GM18519 (cell line): Measurements from ENCODE around the gene SLC16A12.

ENCODE experiments used
- ATAC-seq: cut with Tn5 transposase; IDR thresholded peaks from one replicate; pipeline ENCODE4 v1.9.1; 2021; ENCODE audit warnings: mild to moderate bottlenecking, moderate library complexity; ENCODE audit not compliant: unreplicated experiment, low FRiP score

SLC16A12 gene, protein sequence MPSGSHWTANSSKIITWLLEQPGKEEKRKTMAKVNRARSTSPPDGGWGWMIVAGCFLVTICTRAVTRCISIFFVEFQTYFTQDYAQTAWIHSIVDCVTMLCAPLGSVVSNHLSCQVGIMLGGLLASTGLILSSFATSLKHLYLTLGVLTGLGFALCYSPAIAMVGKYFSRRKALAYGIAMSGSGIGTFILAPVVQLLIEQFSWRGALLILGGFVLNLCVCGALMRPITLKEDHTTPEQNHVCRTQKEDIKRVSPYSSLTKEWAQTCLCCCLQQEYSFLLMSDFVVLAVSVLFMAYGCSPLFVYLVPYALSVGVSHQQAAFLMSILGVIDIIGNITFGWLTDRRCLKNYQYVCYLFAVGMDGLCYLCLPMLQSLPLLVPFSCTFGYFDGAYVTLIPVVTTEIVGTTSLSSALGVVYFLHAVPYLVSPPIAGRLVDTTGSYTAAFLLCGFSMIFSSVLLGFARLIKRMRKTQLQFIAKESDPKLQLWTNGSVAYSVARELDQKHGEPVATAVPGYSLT

DNA sequence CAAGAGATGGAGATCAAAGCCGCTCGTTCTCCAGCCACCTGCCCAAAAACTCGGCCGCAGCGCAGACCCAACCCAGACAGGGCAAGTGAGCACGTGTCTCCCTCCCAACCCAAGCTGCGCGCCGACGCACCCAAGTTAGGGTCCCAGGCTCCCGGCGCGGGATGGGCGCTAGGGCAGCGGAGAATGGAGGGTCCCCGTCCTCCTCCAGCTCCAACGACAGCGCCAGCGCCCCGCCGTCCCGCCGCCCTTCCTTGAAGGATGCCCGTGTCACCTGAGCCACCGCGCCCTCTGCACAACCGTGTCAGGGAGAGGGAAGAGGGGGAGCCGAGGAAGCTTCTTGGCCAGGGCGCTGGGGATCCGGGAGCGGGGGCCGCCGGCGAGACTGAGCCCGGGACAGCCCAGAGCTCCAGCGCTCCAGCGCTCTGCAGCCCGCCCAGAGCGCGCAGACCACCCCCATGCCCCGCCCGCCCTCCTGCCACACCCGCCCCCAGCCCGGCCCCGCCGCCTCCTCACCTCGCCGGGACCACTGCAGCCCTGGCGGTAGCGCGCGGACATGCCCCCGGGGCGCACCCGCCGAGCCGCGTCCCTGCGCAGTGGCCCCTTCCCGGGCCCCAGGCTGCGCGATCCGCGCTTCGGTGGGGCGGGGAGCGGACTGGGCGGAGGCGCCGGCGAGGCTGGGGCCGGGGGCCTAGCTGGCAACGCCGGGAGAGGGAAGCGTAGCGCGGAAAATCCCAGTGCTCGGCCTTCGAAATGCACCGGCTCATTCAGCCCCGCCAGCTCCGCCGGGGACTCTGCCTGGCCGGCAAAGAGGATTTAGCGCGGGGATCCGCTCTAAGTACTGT, at the start of gene SLC16A12:
Gene SLC16A12, minus strand, starts transcription at position 424 of the 842 bp plus-strand sequence. CDS start 73,016 bp downstream, outside the sequence.
- ATAC-seq = no peak

DNA sequence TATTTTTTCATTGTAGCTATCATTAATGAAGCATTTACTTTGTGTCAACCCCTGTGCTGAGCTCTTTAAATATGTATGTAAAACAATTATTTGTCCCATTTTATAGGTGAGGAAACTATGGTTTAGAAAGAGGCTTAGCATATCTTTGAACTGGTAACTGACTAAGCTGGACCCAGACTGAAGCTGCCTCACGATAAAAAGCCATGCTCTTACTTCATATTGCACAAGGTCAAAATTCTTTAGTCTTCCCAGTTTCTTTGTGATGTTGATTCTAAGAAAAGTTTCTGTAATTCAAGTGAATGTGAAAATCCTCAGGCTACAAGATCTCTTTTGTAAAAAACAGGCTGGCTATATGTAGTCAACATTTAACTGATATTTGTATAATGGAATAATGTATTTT, 46.6 kb upstream of the SLC16A12 start:
- ATAC-seq = no peak

DNA sequence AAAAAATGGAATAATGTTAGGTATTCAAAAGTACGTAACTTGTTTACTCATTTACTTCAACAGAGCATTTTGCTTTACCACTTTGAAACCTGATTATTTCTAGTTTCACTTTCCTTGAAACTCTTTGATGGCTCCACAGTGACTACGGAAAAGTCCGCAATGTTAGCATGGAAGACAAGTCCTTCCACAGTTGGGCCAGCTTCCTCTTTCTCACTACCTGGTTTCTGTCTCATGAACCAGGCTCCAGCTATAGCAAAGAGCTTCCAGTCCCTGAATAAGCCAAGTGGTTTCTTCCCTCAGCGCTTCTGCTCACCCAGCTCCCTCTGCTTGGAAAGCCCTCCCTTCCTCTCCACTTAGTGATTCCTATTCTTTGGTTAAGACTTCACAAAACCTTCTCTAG, 44.8 kb upstream of the SLC16A12 start:
- no peak for ATAC-seq

DNA sequence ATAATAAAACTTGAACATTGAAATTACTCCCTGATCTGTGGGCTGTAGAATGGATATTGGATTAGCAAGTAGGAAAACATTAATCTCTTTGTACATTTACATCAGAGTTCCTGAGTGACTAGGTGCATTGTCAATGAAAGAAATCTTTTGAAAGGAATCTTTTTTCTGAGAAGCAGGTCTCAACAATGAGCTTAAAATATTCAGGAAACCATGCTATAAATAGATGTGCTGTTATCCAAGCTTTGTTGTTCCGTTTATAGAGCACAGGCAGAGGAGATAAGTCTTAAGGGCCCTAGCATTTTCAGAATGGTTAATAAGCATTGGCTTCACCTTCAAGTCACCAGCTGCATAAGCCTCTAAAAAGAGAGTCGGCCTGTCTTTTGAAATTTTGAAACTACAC, 41.3 kb upstream of the SLC16A12 start:
- ATAC-seq = no peak

DNA sequence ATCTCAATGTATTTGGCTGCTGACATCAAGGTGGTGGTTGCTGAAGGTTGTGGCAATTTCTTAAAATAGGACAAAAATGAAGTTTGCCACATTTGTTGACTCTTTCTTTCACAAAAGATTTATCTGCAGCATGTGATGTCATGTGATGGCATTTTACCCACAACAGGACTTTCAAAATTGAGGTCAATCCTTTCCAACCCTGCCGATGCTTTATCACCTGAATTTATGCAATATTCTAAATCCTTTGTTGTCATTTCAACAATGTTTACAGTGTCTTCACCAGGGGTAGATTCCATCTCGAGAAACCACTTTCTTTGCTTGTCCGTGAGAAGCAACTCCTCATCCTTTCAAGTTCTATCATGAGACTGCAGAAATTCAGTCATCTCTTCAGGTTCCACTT, 40.6 kb upstream of the SLC16A12 start:
- no peak for ATAC-seq

DNA sequence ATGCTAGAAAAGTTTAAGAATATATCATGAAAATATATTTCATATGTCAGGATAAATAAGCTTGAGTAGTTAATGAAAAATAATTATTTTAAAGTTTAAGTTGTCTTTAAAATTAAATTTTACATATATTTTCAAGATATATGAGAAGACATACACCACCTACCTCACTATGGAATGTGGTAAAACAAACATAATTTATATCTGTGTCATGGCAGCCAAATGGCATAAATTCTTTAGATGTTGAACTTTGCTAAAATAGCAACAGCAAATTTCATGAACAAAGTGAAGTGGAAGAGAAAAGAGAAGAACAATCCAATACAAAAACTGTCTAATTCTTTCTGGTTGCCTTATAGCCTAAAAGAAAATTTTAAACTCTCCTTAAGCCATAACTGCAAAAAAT, 39.6 kb upstream of the SLC16A12 start:
- ATAC-seq = no peak

DNA sequence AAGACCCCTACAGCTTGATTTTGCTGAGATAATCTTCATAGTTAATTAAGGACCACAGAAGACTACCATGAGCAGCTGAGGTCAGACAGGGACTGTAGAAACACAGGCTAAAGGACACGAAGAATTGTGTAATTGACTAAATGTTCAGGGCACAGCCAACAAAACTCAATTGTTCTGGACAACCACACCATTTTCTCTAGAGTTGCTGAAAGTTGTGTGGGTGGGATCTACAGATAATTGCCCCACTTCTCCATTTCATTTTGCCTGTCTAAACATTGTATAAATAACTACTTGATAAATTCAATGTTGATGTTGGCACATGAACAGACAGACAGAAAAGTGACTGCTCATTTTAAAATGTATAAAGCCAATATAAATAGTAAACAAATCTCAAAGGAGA, 39.0 kb upstream of the SLC16A12 start:
- no peak for ATAC-seq

DNA sequence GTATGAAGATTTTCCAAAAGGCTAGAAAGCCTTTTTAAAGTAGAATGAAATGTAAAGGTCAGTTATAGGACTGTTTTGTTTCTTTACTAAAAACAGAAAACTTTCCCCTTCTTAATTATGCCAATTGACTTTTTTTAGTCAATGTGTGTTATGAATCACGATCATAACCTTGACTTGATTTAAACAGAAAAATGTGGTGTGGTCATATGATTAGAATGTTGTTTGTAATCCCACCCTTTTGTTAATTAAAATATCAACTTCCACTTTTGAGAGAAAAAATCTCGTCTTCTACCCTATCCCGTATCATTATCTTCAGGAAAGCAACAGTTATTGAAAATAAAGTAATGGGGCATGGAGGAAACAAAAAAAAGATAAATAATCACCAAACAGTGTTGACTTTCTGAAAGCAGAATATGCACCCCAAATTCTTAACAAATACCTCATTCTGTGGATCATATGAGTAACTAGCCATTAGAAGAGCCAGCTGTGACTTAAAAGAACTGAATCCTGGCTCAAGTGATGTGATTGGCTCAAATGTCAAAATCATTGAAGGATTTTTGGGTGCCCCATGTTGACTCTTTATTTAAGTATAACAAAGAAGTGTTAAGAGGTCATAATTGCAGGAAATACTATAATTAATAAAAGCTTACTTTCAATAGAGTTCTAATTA, 32.3 kb upstream of the SLC16A12 start:
- ATAC-seq = no peak

DNA sequence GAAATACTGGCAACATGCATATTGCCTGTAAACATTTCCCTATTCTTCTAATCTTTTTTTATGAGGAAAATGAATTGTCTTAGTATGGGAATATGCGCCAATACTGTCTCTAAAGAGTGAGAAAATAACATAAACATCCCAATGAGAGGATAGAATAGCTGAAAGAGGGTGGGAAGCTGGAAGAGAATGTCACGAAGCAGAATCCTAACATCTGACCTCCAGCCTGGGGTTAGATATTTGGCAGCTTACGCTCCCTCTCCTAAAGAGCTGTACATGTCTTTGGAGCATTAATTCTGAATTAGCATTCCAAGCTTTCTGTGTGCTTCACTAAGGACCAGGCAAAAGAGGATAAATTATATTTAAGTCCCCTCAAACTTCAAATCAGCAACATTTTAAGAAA, 31.6 kb upstream of the SLC16A12 start:
- no peak for ATAC-seq

DNA sequence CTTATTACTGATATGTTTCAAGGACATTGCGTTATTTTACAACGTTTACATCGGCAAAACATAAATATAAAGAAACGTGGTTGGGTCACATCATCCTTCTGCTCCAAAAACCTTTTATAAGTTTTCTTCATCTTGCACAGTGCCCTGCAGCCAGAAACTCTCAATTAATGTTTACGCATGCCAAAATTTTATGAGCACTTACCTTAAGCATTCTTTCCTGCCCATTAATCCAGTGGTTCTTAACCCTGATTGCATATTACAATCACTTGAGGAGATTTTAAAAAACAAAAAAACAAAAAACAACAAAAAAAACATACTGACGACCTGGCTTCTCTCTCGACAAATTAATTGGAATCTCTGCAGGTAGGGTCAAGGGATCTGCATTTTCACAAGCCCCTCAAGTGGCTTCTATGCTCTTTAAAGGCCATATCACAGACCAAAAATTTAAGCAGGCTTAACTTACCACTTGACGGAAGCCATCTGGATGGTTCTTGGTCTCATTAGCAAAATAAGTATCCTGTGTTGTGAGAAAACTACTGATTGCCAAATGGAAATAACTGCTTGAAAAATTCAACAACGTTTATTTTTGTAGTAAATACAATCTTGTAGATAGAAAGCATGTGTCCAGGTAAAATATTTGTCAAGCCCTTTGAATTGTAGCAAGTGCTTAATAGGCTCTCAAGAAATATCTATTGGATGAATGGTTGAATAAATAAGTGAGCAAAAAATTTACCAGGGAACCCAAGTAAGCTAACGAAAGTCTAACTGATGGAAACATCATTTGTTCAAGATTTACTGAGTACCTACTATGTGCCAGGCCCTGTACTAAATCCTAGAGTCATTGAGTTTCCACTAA, 30.9 kb upstream of the SLC16A12 start:
- ATAC-seq = no peak

DNA sequence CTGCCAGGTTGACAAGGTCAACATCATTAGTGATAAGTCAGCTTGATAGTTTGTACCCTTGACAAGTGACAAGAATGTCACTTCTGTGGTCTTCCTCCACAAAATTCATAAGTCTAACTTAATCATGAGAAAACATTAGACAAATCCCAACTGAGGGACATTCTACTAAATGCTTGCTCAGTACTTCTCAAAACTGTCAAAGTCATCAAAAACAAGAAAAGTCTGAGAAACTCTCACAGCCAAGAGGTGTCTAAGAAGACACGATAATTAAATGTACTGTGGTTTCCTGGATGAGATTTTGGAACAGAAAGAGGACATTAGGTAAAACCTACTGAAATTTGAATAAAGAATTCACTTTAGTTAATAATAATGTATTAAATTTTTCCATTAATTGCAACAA, 29.8 kb upstream of the SLC16A12 start:
- no peak for ATAC-seq

DNA sequence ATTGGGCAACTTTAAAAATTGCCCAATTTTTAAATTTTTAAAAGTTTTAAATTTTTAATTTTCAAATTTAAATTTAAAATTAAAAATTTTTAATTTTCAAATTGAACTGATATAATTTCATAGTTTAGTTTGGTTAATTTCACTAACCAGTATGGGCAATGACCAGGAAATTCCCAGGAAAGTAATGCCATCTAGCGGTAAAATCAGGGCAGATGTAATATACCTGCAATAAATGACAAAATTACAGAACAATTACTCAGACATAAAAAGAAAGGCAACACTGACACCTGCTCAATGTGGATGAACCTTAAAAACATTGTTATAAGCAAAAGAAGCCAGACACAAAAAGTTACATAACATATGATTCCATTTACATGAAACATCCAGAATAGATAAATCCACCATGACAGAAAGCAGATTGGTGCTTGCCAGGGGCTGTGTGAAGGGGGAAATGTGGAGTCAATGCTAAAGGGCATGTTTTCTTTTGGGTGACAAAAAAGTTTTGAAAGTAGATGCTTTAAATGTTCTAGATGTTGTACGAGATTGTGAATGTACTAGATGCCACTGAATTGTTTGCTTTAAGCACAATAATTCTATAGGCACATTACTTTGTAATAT, 28.6 kb upstream of the SLC16A12 start:
- ATAC-seq = no peak

DNA sequence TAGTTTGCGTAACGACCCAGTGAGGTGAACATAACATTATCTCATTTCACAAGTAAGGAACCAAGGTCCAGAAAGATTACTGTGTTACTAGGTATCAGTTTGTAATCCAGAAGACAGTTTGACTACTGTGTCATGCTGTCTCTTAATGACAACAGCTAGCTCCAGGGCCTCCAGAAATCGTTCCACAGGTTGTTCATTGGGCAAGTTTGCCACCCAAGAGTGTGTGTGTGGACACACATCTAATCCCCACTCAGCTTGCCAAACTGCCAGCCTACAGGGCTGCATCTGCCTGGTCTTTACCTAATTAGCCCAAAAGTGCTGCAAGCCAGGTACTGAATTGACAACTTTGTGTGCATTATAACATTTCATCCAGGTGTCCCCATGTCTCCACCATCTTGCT, 27.9 kb upstream of the SLC16A12 start:
- ATAC-seq = no peak

DNA sequence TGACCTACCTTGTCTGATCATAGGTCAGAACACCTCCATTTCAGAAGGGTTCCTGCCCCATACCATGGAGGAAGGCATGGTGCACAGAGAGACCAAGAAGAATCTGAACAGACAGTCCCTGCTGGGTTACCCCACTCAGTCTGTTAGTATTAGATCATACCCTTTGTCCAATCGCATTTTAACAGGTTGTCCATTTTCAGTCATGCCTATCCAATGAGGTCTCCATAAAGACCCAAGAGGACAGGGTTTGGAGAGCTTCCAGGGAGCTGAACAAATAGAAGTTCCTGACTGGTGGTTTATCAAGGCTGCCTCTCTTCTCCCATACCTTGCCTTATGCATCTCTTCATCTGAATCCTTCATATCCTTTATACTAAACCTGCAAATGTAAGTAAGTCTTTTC, 21.2 kb upstream of the SLC16A12 start:
- ATAC-seq = no peak

DNA sequence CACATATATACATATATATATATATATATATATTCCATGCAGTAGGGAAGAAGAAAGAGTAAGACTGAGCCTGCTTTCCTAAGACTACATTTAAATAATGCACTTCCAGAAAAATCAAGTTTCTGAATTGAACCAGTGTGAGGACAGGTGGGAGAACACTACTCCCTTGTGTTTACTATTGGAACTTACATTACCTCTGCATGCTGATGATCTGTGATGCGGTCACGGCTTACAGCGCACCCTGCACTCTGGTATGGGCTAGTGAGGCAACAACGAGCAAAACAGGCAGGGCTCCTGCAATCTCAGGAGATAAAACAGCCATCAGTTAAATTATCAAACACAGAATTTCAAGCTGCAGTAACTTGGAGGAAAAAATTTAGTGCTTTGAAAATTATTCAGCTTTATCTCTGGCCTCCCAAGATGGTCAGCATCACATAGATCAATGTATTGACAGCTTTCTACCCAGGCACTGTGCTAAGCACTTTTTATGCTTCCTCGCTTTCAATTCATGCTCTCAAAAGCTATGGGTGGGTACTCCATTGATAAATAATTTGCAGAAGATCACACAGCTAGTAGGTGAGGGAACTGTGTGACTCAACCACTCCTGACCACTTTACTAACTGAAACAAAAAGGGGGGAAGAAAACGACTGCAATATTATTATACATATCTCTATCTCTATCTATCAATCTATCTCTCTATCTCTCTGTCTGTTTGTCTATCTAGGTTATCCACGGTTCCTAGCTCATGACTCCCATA, 20.5 kb upstream of the SLC16A12 start:
- ATAC-seq = no peak

DNA sequence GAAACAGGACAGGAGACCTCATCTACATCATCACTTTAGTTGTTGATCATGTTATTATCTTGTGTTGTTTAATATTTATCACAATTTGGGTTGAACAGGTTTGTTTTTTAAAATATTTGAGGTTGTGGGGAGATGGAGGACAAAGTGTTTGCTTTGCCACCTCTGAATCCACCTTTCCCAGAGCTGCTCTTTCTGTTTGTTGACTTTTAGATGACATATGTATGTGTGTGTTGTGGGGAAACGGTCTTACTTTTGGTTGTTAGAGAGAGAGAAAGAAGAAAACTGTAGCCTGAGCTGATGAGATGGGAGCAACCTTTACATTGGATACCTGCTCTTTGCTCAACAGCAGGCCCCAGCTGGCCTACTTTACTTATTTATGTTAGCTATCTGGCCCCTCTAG, 19.0 kb upstream of the SLC16A12 start:
- no peak for ATAC-seq

DNA sequence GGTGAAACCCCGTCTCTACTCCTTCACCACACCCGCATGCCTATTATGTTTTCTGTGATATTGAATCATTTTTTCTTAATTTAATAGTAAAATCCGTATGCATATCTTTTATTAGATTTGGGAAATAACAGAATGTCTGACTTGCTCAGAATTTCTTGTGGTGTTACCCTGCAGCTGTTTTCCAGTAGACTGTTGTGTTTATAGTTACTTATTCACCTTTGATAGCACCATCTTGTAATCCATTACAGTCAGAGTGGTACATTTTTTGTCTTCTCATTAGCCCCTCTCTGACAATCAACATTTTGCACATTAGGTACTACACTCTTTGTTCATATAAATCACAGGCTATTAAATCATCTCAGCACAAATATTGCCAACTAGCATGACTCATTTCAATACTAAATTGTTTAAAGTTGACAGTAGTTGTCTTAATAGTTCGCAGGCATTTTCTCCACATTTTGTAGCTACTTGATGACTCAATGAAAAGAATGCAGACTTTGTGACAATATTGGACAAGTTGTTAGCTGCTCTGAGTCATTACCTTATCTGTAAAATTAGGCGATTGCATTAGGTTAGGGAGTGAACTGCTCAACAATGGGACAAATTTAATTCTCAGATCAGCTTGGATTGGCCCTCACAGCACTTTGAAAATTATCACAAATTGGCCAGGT, 17.8 kb upstream of the SLC16A12 start:
- no peak for ATAC-seq

DNA sequence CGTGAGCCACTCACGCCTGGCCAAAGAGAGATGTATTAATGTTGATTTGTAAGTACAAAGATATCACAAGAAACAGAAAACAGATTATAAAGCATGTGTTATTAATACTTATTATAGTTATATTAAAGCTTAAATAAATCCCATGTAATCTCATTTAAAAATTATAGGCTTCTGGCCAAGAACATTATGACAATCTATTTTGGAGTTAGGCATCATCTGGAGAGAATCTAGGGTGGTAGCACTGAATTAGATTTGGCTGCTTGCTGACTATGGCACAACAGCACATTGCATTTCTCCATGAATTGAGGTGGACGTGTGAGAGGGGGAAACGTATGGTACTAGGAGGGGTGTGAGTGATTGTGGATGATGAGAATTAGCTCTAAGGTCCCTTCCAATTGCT, 16.8 kb upstream of the SLC16A12 start:
- ATAC-seq = no peak
